NK-92 treated with Interleukin-12 subunit alpha and Interleukin-12 subunit beta, amount 100 ng/mL, for 24 hours (cell line): ENCODE measurements around the gene ARHGEF1.
"Not testable (repeated sequence)": the region's sequence is repeated elsewhere in the genome, so short reads cannot be mapped to it uniquely, and the experiment has no call there.

Experiments used
- DNase-seq: peaks from one replicate; lab custom pipeline; 2025; lab: John Stamatoyannopoulos, UW

ARHGEF1 gene

DNA sequence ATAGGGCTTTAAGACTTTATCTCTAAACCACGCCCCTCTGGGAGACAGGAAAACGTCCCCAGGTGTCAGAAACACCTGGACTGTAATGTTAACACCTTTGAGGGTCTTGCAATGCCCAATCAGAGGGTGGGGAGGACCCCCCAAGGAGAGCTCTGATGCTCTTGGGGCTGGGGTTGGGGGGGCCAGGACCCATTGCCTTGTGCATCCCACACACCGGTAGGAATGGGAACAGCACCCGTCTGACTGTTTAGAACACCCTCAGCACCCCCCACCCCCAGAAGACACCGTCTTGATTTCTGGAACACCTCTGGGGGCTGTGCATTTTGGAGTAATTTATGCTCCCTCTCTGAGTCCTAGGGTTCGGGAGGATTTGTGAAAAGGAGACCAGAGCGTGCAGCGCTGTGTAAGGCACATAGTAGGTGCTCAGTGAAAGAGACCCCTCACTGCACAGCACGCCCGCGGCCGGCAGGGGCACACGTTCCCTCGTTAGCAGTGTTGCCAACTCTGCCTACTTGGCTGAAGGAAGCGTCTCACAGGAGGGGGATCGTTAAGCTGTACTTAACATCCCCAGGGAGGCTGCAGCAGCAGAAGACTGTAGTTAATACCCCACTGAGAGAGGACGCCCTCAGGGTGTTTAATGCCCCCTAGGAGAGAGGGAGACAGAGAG lies 48.1 kb downstream of the ARHGEF1 start:
- no peak for DNase-seq

DNA sequence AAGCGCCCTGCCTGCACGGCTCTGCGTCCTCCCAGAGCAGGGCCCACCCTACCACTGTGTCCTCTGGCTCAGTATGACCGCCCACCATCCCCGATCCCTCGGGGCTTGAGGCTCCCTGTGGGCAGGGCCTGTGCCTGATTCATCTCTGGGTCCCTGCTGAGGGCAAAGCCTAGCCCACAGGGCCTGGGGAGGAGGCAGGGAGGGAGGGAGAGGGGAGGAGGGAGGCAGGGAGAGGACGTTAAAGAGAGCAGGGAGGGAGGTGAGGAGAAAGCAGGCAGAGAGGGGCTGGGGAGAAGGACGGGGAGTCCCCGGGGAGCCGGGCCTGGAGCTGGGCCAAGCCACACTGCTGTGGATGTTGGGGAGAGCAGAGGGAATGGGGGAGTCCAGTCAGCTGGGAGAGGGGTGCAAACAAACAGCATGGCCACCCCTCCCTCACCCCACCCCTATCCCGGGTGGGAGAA lies 49.3 kb downstream of the ARHGEF1 start:
- no peak for DNase-seq

DNA sequence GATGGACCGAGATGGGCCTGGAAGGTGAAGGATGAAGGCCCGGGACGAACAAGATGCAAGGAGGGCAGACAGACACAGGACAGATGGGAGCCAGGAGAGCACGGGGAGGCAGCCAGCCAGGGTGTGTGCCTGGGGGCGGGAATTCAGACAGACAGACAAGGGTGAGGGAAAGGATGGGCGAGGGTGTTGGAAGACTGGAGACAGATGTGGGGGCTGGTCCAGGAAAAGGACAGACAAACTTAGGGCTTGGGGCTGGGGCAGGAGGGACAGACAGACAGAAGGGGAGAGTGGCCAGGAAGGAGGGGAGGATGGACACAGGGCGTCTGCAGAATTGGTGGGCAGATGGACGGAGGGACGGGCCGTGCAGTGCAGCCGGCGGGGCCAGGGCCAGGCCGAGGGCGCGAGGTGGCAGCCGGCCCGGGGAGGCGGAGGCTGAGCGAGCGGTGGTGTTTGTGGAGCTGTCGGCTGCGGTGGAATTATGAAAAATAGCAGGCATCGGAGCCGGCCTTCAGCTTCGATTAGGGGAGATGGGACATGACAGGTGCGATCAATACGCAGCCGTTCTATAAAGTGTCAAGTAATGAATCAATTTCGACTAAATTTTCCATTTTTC lies 49.8 kb downstream of the ARHGEF1 start:
- no peak for DNase-seq

DNA sequence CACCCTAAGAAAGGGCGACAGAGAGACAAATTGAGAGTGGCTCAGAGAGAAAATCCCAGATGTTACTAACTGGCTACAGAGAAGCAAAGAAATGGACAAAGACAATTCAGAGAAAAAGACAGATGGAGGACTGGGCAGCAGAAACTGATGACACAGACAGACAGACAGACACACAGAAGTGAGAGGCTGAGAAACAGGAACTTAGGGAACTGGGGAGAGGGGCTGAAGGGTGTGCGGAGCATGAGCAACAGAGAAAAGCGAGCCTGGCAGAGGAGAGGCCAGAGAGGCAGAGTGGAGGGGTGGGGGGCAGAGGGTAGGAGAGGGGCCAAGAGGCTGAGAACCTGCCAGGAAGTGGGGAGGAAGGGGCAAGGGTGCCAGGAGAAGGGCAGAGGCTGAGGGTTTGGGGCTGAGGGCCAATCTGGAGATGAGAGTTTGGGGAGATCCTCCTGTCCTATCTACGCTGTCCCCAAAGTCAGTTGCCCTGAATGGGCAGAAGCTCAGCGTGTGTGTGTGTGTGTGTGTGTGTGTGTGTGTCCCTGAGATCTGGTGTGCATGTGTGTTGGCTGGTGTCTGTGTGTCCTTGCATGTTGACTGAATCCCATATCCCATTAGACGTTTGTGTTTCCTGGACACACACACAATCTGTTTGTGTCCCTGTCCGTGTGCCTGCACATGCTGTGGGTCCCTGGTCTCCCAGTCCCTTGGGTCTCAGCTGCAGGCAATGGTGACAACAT lies 50.9 kb downstream of the ARHGEF1 start:
- DNase-seq = no peak

DNA sequence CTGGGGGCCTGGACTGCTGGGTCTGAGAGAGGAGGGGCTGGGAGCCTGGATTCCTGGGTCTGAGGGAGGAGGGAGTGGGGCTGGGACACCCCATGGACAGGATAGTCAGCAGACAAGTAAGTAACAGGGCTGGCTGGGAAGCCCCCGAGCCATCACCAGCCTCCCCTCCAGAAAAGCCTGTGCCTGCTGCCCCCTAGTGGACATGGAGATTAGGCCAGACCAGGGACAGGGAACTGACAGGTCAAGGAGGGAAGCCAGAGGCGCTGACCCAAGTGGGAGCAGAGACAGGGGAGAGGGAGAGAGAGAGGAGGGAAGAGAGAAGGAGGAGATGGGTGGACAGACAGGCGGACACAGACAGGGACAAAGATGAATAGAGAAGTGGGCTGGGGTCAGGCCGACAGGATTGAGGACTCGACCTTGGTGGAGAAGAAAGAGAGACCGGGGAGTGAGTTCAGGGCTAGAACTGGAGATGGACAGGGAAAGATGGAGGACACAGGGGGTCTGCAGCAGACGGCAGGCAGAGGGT lies 51.9 kb downstream of the ARHGEF1 start:
- peak; percentile 67 for DNase-seq

DNA sequence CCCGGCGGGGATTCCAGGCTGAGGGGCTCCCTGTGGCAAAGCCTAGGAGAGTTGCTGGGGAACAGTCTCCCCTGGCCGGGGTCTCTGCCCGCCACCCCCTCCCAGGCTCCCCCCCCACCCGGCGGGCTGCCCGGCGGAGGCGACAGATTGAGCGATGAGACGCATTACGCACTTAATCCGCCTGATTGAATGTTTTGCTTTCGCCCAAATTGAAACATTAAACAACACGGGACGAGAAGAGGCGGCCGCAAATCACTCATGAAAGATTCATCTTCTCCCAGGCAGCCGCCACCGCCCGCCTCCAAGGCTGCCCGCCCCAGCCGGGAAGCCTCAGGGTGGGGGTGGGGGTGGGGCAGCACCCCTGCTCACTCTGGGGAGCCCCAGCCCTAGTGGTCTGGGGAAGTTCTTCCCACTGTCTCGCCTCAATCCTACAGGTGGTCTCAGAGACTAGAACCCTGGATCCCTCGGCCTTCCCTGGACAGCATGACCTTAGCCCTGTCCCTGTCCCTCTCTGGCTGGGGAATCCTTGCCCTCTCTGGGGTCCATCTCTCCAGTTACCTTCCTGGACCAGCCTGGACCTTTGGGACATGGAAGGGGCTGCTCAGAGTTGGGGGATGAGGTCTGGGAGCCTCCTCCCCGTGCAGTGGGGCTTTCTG lies 52.9 kb downstream of the ARHGEF1 start:
- DNase-seq = no peak

DNA sequence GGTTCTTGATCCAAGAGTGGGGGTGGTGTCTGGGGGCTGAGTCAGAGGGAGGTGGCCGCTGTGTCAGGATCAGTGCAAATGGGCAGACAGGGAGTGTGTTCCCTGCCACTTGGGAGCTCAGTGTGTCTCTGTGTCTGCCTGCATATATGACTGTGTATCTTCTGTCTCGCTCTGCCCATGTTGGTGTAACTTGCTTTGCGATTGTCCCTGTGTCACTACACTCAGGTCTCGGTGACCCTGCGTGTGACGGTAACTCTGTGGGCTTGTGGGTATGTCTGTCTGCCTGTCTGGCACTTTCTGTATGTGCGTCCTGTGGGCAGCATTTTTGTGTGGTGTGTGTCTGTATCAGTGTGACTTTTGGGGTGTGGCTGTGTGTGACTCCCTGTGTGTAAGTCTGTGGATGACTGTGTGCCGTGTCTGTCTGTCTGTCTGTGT lies 53.4 kb downstream of the ARHGEF1 start:
- DNase-seq = no peak

DNA sequence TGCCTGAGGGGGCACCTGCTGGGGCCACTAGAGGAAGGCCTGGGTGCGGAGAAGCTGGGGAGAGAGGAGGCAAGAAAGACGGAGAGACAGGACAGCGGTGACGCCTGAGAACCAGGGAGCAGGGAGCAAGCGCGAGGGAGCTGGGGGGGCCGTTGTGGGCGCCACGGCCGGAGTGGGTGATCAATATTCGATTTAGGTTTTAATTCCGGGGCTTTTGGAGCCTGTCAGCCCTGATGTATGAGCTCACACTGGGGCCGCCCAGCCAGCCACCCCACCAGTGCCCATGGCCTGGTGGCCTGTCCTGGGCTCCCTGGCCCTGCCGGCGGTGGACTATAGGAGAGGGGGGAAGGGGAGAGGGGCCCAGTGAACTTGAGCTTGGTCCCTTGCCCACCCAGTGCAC lies 54.0 kb downstream of the ARHGEF1 start:
- DNase-seq = no peak

DNA sequence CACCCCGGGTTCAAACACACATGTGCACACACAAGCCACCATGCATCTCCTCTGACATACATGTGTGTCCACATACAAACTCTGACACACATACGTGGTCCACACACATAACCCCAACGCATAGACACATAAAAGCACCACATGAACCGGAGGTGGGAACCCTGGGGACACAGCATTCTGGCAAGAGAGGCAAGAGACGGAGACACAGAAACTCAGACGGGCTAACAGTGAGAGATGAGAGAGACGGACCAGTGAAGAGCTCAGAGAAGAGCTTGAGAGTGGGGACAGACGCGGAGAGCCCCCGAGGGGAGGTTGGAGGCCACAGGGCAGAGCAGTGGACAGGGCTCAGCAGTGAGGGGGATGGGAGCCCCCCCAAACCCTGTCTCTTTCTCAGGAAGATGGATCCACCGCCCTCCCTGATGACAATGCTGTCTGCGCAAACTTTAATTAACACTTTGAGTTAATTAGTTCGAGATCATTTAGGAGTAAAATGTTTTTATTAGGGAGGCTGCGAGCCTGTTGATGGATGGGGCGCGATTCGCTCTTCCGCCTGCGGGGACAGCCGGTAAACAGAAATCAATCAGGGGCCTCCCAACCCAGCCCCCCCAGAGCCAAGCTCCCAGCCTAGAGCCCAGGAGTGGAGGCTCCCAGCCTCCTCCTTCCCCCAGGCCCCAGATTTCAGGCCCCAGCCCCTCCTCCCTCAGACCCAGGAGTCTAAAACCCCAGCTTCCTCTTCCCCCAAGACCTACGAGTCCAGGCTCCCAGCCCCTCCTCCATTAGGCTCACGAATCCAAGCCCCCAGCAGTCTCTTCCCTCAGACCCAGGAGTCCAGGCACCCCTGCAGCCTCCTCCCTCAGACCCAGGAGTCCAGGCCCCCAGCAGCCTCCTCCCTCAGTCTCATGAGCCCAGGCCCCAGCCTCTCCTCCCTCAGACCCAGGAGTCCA lies 54.8 kb downstream of the ARHGEF1 start:
- DNase-seq = no peak

DNA sequence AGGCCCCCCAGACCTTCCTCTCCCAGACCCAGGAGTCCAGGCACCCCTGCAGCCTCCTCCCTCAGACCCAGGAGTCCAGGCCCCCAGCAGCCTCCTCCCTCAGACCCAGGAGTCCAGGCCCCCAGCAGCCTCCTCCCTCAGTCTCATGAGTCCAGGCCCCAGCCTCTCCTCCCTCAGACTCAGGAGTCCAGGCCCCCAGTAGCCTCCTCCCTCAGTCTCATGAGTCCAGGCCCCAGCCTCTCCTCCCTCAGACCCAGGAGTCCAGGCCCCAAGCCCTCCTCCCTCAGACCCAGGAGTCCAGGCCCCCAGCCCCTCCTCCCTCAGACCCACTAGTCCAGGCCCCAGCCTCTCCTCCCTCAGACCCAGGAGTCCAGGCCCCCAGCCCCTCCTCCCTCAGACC lies 56.2 kb downstream of the ARHGEF1 start:
- not testable (repeated sequence) for DNase-seq

DNA sequence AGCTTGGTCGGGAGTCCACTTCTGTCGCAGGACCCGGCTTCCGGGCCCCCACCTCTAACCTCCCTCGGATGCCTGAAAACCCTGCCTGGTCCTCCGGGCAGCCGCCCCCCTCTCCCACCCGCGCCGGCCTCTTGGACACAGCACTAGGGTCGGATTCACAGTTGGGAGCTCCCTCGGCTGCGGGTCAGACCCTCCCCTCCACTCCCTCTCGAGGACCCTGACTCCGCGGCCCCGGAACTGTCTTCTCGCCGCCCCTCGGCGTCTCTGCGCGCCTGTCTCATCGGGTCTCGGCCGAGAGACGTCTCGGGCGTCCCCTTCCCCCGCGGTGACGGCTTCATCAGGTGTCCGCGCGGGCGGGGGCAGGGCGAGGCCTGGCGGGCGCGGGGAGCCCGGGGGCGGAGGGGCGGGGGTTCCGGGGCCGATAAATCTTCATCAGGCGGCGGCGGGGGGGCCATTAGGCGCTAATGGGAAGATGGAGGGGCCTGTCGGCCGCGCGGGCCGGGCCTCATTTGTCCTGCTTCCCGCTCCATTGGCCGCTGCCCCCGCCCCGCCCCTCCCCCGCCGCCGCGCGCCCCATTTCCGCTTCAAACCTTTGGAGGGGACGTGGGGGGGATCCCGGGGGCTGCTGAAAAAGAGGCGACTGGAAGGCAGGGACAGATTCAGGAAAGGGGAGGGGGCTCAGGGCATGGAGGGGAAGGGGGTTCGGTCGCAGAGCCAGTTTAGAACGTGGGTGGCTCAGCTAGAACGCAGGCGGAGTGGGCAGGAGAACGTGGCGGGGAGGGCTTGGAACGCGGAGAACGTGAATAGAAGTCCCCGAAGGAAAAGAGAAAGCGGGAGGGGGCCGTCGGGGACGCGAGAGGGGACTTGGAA lies 57.1 kb downstream of the ARHGEF1 start:
- no peak for DNase-seq

DNA sequence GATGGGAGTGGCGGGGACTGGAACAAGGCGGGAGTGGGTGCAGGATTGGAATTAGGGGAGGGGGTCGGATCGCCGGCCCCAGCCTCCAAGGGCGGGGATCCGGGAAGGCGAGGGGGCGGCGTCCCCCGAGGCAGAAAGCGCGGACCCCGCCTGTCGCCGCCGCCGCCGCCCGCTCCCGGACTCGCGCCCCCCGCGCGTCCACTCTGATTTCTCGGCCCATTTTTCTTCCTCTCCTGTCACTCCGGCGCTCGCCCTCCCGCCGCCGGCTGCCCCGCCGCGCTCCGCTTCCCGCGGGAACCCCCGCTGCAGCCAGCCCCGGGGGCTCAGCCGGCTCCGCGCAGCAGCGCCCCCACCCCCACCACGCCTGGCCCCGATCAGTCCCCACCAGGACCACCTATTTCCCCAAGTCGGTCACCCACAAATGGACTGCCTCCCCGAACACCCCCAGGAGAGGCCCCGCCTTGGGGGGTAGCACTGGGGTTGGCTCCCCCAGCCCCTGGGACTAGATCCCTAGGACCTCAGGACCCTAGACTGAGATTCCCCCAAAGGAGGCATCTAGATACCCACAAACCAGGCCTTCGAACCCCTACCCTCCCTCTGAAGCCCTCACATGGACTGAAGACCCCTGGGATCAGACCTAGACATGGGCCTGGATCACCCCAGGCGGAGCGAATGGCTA lies 57.9 kb downstream of the ARHGEF1 start:
- no peak for DNase-seq

DNA sequence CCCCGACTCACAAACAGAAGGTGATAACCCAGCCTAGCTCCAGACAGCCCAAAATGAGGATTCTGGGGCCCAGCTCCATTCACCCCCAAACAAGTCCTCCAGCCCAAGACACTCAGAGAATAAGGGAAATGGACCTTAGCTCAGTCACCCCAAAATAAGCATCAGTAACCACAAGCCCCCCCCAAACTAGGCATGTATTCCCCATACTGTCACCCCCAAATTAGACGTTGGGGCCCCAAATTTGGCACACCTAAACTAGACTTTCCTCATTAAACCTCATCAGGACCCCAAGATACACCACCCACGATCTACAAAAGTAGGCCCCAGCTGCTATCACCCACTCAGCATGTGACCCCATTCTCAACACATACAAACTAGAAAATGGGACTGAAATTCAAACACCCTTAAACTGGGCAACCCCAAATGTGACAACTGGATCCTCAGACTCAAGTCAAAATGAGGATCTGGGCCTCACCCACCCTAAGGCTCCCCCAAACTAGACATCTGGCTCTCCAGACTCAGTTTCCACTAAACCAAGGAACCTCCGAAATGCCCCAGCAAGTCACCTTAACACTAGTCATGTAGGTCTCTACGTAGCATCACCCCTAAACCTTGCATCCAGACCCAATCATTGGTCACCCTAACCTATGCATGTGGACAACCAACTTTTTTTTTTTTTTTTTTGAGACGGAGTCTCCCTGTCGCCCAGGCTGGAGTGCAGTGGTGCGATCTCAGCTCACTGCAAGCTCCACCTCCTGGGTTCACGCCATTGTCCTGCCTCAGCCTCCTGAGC lies 58.6 kb downstream of the ARHGEF1 start:
- no peak for DNase-seq

DNA sequence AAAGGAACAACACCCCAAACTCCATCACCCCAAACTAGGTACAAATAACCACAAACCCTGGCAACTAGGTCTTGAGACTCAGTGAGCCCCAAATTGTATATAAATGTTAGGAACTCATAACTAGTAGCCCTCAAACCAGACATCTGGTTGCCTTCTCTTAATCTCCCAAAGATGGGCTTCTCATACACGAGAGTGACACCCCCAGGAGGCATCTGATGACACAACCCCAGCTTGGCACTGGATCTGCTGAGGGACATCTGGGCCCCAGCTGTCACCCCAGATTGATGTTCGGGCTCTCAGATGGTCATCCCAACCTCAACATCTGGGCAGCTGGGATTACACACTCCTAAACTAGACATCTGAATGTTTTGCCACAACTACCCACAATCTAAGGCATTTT lies 61.4 kb downstream of the ARHGEF1 start:
- no peak for DNase-seq

DNA sequence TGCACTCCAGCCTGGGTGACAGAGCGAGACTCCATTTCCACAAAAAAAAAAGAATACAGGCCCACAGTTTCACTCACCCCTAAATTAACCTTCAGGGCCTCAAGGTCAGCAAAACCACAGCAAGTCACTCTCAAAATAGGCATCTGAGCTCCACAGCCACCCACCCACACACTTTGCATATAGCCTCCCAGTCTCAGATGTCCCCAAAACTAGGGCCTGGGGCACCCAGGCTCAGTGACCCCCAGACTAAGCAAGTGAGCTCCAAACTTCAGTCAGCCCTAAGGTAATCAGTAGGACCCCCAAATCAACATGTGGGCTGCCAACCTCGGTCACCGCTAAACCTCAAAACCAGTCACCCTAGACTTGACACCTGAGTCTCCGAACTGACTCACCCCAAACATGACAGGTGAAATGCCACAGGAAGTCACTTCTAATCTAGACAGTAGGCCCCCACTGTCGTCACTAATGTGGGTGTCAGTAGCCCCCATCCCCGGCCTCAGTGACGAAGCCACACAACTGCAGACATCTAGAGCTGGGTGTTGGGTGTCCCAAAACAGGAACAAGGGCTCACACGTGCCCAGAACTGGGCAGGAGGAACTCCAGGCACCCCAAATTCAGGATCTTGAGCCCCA lies 62.3 kb downstream of the ARHGEF1 start:
- DNase-seq = peak; percentile 93

DNA sequence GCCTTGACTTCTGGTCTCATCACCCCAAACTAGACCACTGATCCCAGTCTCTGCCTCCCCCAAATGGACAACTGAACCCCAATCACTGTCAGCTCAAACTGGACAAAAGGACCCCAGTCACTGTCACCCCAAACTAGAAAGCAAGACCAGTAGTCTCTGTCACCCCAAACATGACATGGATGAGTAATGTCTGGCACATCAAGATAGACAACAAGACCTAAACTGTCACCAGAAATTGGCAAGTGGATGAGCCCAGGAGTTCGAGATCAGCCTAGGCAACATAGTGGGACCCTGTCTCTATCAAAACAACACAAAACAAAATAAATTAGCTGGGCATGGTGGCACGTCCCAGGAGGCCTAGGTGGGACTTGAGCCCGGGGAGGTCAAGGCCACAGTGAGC lies 64.1 kb downstream of the ARHGEF1 start:
- no peak for DNase-seq

DNA sequence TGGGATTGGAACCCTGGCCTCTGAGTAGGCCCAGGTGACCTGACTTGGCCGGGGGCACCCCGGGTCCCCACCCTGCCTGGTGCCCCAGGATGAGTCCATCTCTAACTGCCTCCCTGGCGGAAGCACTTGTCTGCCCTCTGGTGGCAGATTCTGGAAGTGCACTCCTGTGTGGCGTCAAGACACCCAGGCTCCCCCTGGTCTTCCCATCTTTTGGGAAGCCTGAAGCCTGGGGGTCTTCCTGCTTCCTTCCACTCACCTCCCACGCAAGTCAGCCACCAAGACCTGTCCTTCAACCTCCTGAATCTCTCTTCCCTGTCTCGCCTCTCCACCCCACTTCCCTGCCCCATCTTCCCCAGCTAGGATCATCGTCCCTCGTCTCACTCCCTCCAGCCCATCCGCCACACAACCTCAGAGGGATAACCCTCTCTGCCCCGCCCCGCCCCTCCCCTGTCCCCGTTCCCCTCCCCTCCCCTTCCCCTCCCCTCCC lies 68.7 kb downstream of the ARHGEF1 start:
- DNase-seq = peak; percentile 73

DNA sequence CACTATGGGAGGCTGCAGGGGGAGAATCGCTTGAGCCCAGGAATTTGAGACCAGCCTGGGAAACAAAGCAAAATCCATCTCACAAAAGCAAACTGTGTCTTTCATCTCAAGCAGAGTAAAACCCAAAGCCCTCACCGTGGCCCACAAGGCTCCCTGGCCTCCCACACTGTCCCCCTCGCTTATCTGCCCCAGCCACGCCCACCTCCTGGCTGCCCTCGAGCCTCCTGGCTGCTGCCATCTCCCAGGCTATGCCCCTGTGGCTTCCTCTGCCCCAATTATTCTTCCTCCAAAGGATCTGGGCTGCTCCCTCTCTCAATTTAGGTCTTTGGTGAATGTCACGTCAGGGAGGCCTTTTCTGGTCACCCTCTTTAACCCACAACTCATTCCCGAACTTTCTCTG lies 72.5 kb downstream of the ARHGEF1 start:
- no peak for DNase-seq
